Measurements from ENCODE around the gene RALGAPA1. TPM values are rescaled to one million over a fixed set of nuclear protein-coding genes. Genes with fewer than 3 reads are reported as not detected.
"Not testable (repeated sequence)": the region's sequence is repeated elsewhere in the genome, so short reads cannot be mapped to it uniquely, and the experiment has no call there.

Gene RALGAPA1
- total RNA-seq, 6 donors from 2014 or later, result 55.5 to 155 (median 61.1) TPM

GRCh38 chr14:35797796-35798195 lies 11.3 kb downstream of the RALGAPA1 start:
- WGBS, 2 donors, result 97 to 98% methylated on average over 6 of the region's 6 CpGs
- Histone ChIP-seq H3K4me1 (peaks cover under 1 to 3% (median 2%) of the 10 kb centered on the region in 4 donors), H3K27me3 (no peaks in the 10 kb centered on the region), H3K27ac (no peak overlapping the region), H3K9me3 (no peaks in the 10 kb centered on the region), H3K4me3 (no peak overlapping the region), H3K36me3 (no peaks in the 10 kb centered on the region)
- ATAC-seq (ENCODE audit: low FRiP score in 2 of 2) (no peak), DNase-seq (no peak)
- TF ChIP-seq CTCF (IDR thresholded peaks at IDR 0.05), result no peak
- no peak for TF ChIP-seq EP300 (IDR thresholded peaks at IDR 0.05)
- TF ChIP-seq POLR2AphosphoS5 (IDR thresholded peaks at IDR 0.05), result no peak
- TF ChIP-seq POLR2A (IDR thresholded peaks at IDR 0.05), result no peak

GRCh38 chr14:35789651-35790050 lies 19.4 kb downstream of the RALGAPA1 start:
- Histone ChIP-seq H3K36me3 (no peaks in the 10 kb centered on the region), H3K27me3 (no peaks in the 10 kb centered on the region), H3K27ac (no peak overlapping the region), H3K4me3 (no peak overlapping the region), H3K9me3 (no peaks in the 10 kb centered on the region), H3K4me1 (peaks cover 0 to 2% (median 0%) of the 10 kb centered on the region in 4 donors)
- DNase-seq (no peak), ATAC-seq (ENCODE audit: low FRiP score in 2 of 2) (no peak)
- TF ChIP-seq POLR2A (IDR thresholded peaks at IDR 0.05), result no peak
- no peak for TF ChIP-seq CTCF (IDR thresholded peaks at IDR 0.05)
- no peak for TF ChIP-seq EP300 (IDR thresholded peaks at IDR 0.05)
- WGBS, 2 donors, result 85 to 93% methylated on average over 4 of the region's 4 CpGs

GRCh38 chr14:35786856-35787255 lies 22.2 kb downstream of the RALGAPA1 start:
- Histone ChIP-seq H3K36me3 (no peaks in the 10 kb centered on the region), H3K27me3 (no peaks in the 10 kb centered on the region), H3K9me3 (no peaks in the 10 kb centered on the region), H3K27ac (no peak overlapping the region), H3K4me1 (peaks cover 0 to 2% (median 0%) of the 10 kb centered on the region in 4 donors), H3K4me3 (no peak overlapping the region)
- TF ChIP-seq EP300 (IDR thresholded peaks at IDR 0.05) (no peak), POLR2A (IDR thresholded peaks at IDR 0.05) (no peak), POLR2AphosphoS5 (IDR thresholded peaks at IDR 0.05) (no peak), CTCF (IDR thresholded peaks at IDR 0.05) (no peak)
- DNase-seq (no peak), ATAC-seq (ENCODE audit: low FRiP score in 2 of 2) (no peak)
- WGBS, 2 donors, result 91 to 94% methylated on average over 2 of the region's 2 CpGs

- no peak for DNase-seq
- Histone ChIP-seq H3K36me3 (no peaks in the 10 kb centered on the region), H3K4me1 (peaks cover 0 to 2% (median 0%) of the 10 kb centered on the region in 4 donors), H3K27ac (no peak overlapping the region), H3K4me3 (no peak overlapping the region), H3K9me3 (peaks cover 0 to 12% (median 0%) of the 10 kb centered on the region in 4 donors), H3K27me3 (no peaks in the 10 kb centered on the region)
- TF ChIP-seq POLR2A (IDR thresholded peaks at IDR 0.05) (no peak), POLR2AphosphoS5 (IDR thresholded peaks at IDR 0.05) (no peak), CTCF (IDR thresholded peaks at IDR 0.05) (no peak), EP300 (IDR thresholded peaks at IDR 0.05) (no peak)
- ATAC-seq (ENCODE audit: low FRiP score in 2 of 2), result no peak
- WGBS, 2 donors, result 46 to 58% methylated on average over 1 of the region's 1 CpG
Observed at GRCh38 chr14:35783699-35784098, 25.4 kb downstream of the RALGAPA1 start.

GRCh38 chr14:35779368-35779767 lies 29.7 kb downstream of the RALGAPA1 start:
- ATAC-seq (ENCODE audit: low FRiP score in 2 of 2) (no peak), DNase-seq (no peak)
- H3K4me1 ChIP-seq, result no peaks in the 10 kb centered on the region
- no peaks in the 10 kb centered on the region for H3K27me3 ChIP-seq
- peaks cover 0 to 12% (median 0%) of the 10 kb centered on the region in 4 donors for H3K9me3 ChIP-seq
- TF ChIP-seq EP300 (IDR thresholded peaks at IDR 0.05) (no peak), POLR2AphosphoS5 (IDR thresholded peaks at IDR 0.05) (no peak), CTCF (IDR thresholded peaks at IDR 0.05) (no peak), POLR2A (IDR thresholded peaks at IDR 0.05) (no peak)
- no peak overlapping the region for H3K4me3 ChIP-seq
- no peak overlapping the region for H3K27ac ChIP-seq
- H3K36me3 ChIP-seq, result no peaks in the 10 kb centered on the region
- 91 to 97% methylated on average over 3 of the region's 3 CpGs for WGBS, 2 donors

- 96 to 99% methylated on average over 5 of the region's 5 CpGs for WGBS, 2 donors
Observed at GRCh38 chr14:35777550-35777949, 31.5 kb downstream of the RALGAPA1 start.

More at GRCh38 chr14:35777550-35777949, 31.5 kb downstream of the RALGAPA1 start:
- not testable (repeated sequence) for H3K27ac ChIP-seq; H3K4me3 ChIP-seq; H3K36me3 ChIP-seq; ATAC-seq (ENCODE audit: low FRiP score in 2 of 2); H3K27me3 ChIP-seq; DNase-seq; H3K4me1 ChIP-seq
- H3K9me3 ChIP-seq, result peaks cover 0 to 12% (median 0%) of the 10 kb centered on the region in 4 donors

All from upper lobe of left lung (tissue), 6 donors.